ENCODE data around the gene TAGLN3.

DNA sequence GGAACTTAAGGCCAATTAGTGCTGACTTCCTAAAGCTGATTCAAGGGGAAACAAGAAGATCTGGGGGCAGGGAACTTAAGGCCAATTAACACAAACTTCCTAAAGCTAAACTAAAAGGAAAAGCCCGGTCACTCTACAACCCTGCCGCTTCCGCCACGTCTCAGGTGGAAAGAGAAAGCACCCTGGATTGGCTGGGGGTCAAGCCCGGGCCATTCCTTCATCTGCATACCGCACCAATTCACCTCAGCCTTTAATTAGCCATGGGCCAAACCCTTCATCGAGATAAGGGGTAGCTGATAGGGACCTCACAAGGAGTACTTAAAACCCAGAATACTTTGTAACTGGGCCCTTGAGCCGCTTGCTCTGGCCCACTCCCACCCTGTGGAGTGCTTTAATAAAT, 50.2 kb downstream of the TAGLN3 start:
- TF ChIP-seq, protein P1, sequence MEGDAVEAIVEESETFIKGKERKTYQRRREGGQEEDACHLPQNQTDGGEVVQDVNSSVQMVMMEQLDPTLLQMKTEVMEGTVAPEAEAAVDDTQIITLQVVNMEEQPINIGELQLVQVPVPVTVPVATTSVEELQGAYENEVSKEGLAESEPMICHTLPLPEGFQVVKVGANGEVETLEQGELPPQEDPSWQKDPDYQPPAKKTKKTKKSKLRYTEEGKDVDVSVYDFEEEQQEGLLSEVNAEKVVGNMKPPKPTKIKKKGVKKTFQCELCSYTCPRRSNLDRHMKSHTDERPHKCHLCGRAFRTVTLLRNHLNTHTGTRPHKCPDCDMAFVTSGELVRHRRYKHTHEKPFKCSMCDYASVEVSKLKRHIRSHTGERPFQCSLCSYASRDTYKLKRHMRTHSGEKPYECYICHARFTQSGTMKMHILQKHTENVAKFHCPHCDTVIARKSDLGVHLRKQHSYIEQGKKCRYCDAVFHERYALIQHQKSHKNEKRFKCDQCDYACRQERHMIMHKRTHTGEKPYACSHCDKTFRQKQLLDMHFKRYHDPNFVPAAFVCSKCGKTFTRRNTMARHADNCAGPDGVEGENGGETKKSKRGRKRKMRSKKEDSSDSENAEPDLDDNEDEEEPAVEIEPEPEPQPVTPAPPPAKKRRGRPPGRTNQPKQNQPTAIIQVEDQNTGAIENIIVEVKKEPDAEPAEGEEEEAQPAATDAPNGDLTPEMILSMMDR (IDR thresholded peaks at IDR 0.05), result no peak
- TF ChIP-seq POLR2A (IDR thresholded peaks at IDR 0.05) (no peak), POLR2AphosphoS5 (IDR thresholded peaks at IDR 0.05) (no peak)
